Activated CD4-positive, alpha-beta T cell treated with anti-CD3 and anti-CD28 coated beads for 4 hours (primary cell): ENCODE measurements around the gene ZNF862.

Source experiments
- DNase-seq, 2 donors: peaks; one replicate each; pipeline ENCODE4 v3.0.0-alpha.2; 2020

ZNF862 gene

DNA sequence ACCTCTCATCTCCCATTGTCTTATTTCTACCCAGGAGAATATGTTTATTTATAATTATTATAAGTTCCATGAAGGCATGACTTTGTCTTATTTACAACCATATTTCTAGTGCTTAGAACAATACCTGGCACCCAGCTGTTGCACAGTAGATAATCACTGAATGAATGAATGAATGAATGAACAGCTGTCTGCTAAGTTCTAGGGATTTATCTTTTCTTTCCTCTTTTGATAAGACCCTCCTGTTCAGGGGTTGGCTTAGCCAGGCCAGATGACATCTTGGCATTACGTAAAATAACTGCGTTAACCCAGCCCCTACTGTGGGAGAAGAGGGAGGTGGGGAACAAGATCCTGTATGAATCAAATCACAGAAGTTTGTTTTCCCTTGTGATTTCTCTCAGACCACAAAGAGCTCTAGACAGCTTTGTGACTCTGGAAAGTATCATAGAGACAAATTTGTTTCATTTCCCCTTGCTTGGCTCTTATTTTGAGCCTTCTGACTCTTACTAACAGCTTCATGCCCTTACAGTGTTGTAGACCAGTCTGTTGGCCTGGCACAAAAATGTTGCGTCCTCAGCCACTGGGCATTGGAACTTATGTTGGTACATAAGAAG, 8.4 kb downstream of the ZNF862 start:
- DNase-seq = no peak

GRCh38 chr7:149849174-149849573, 11.0 kb downstream of the ZNF862 start:
- no peak for DNase-seq

GRCh38 chr7:149850007-149850594, 11.9 kb downstream of the ZNF862 start:
- DNase-seq = no peak

DNA sequence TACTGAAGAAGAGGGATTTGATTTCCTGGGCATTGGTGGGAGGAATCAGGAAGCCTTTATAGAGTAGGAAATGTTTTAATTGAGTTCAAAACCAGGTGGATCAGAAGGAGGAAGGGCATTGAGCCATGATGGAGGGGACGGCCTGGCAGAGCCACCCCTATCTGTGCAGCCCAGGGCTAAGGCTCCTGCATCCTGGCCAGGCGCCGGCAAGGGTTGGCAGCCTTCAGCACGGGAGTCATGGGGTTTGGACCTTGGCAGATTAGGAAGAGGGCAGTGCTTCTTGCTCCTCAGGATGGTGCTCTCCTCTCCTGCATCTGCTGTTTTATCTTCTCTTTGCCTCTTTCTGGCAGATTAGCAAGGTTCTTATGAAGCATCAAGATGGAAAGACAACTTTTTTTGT, 12.5 kb downstream of the ZNF862 start:
- DNase-seq = no peak

- no peak for DNase-seq
Measured at GRCh38 chr7:149851449-149851848, 13.3 kb downstream of the ZNF862 start.

DNA sequence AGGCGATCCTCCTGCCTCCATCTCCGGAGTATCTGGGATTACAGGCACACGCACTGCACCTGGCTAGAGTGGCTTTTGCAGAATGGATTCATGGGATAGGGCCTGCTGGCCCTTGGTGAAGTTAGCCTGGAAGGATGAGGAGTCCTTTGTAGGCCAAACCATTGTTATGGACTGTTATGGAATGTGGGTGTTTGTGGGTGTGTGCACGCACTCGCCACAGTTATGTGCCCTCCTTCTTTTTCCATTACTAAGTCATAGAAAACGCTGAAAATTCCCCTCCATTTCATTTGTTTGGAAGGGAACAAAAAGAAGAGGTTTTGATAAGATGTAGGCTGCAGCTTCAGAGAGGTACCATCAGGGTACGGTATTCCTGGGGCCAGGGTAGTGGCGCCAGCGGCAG, 15.0 kb downstream of the ZNF862 start:
- no peak for DNase-seq

- DNase-seq = no peak
Measured at GRCh38 chr7:149854611-149855360, 16.6 kb downstream of the ZNF862 start.

- DNase-seq = no peak
Measured at GRCh38 chr7:149855361-149856305, 17.5 kb downstream of the ZNF862 start.

GRCh38 chr7:149856583-149856982, 18.4 kb downstream of the ZNF862 start:
- no peak for DNase-seq

DNA sequence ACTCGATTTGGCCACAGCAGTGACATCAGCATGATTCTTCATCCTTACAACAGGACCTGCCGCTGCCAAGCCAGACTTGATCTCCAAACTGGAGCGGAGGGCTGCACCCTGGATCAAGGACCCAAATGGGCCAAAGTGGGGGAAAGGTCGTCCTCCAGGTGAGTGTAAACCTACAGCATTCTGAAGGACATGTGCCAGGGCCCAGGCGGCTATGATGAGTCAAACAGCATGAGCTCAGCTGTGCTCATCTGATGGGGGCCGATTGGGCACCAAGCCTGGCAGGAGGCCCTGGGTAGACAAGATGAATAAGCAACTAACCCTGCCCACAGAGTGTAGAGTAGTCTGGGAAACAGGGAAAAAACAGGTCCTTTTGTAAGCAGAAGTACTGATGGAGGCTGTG, 21.2 kb downstream of the ZNF862 start:
- no peak for DNase-seq

DNA sequence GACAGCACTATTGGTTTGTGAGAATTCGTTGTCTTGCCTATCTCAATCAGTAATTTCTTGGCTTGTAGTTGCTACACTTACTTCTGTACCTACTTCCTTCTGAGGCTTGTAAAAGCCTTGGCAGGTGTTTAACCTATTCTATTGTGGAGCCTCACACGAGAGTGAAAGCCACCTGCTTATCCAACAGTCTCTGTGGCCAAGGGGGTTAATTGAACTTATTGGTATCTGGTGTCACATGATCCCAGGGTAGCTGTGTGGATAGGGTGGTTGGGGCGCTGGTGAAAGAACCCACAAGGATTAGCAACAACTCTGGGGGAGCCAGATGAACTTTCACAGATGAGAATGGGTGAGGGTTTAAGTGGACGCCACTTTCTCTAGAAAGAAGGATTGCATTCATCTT, 21.7 kb downstream of the ZNF862 start:
- DNase-seq = no peak

DNA sequence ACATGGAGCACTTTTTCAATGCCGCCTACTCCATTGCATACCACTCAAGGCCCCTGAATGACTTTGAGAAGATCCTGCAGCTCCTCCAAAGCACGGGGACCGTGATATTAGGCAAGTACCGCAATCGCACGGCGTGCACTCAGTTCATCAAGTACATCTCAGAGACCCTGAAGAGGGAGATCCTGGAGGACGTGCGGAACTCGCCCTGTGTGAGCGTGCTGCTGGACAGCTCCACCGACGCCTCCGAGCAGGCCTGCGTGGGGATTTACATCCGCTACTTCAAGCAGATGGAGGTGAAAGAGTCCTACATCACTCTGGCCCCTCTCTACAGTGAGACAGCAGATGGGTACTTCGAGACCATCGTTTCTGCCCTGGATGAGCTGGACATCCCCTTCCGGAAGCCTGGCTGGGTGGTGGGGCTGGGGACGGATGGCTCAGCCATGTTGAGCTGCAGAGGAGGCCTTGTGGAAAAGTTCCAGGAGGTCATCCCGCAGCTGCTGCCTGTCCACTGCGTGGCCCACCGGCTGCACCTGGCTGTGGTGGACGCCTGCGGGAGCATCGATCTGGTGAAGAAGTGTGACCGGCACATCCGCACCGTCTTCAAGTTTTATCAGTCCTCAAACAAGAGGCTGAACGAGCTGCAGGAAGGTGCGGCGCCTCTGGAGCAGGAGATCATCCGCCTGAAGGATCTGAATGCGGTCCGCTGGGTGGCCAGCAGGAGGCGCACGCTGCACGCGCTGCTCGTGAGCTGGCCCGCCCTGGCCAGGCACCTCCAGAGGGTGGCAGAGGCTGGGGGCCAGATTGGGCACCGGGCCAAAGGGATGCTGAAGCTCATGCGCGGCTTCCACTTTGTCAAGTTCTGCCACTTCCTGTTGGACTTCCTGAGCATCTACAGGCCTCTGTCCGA, 22.9 kb downstream of the ZNF862 start:
- DNase-seq = no peak

DNA sequence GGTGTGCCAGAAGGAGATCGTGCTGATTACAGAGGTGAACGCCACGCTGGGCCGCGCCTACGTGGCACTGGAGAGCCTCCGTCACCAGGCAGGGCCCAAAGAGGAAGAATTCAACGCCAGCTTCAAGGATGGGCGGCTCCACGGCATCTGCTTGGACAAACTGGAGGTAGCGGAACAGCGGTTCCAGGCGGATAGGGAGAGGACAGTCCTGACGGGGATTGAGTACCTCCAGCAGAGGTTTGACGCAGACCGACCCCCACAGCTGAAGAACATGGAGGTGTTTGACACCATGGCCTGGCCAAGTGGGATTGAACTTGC, 23.5 kb downstream of the ZNF862 start:
- no peak for DNase-seq

DNA sequence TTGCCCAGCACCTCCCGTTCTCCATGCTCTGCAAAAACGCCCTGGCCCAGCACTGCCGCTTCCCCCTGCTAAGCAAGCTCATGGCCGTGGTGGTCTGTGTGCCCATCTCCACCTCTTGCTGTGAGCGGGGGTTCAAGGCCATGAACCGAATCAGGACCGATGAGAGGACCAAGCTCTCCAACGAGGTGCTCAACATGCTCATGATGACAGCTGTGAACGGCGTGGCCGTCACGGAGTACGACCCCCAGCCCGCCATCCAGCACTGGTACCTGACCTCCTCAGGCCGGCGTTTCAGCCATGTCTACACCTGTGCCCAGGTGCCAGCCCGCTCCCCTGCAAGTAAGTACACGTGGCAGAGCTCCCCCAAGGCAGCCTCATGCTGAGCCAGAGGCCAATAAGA, 24.0 kb downstream of the ZNF862 start:
- DNase-seq = no peak

- DNase-seq = no peak
Measured at GRCh38 chr7:149863500-149863899, 25.3 kb downstream of the ZNF862 start.

- DNase-seq = no peak
Measured at GRCh38 chr7:149864023-149864422, 25.8 kb downstream of the ZNF862 start.

DNA sequence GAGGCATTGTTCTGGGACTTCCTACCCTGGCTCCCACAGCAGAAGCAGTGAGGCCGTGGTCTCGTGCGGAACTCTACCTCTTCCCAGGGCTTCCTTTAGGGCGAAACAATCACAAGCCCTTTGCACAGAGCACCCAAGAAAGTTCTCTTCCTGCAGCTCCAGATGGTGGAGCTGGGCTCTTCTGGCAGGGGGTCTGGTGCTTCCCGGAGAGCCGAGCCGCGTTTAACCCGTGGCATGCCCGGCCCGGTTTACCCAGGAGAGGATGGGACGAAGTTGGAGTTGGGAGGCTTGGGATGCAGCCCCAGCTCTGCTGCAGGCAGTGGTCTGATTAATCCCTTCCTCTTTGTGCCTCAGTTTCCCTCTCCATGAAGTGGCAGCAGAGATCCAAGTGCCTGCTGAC, 26.6 kb downstream of the ZNF862 start:
- DNase-seq = no peak

DNA sequence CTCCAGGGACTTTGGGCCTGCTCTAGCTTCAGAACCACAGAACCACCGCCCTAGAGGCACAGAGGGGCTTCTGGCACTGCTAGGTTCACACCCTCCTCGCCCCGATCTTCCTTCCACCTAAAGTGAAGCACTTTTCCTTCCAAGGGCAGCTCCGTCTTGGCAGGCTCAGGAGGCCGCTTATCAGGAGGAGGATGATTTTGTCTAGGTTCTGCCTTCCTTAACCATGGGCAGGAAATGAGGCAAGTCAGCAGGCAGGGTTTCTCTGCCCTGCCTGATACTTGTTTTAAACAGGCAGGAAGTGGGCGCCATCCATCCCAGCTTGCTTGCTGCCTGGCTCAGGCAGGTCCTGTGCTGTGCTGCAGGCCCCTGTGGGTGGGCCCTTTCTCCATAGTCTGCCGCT, 27.3 kb downstream of the ZNF862 start:
- DNase-seq = peak; percentile 52 to 55

DNA sequence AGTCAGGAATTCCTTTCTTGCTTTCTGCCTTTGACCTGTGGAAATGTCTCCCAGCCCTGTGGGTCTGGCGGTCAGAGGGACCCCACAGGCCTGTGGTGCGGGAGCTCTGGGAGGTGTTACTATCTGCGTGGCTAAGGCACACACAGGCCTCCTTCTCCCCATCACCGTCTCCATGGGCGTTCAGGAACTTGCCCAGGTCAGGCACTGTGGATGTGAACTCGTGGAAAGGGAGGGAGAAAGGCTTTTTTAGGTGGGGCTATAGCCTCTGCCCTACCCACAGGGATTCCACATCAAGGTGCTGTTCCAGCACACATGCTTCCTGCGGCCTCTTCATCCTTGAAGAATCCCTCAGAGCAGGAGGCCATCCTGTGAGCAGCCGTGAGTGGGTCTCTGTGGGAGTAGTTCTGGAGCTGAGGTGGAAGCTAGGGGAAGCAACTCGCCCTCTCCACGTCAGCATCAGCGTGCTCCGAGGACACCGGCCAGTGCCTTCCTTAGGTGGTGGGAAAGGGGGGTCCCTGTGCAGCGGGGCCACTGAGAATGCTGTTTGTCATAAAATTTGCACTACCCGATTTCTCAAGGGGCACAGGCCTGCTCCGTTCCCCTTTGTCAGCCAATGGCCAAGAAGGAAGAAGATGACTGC, 28.1 kb downstream of the ZNF862 start:
- DNase-seq = no peak

DNA sequence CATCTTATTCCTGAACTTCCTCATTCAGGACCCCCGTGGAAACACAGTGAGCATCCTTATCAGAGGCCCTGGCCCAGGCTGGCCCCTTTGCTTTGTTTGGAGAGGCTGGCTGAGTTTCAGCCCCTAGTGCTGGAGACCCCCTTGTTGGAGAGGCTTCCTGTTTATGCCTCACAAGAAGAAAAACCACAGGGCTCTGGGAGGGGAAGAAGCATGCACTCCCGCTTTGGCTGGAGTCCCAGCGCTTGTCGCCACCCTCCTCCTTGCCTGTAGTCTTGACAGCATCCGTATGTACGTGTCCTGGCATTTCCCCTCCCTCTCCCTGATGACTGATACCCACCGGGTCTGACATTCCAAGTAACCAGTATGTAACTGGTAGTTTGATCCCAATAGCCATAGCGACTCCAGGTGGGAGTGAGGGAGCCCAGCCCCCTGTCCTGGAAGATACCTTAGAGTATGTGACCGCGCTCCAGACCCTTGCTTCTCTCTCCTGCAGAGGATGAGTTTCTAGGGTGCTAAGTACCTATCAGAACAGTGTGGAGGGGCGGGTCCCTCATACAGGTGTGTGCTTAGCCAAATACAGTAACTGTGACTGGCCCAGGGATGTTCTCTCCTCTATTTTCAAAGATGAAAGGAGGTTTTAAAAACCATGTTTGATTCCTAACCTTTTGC, 28.7 kb downstream of the ZNF862 start:
- no peak for DNase-seq
